Body of pancreas (tissue), 4 donors: ENCODE measurements around the gene FAM234B. TPM values are rescaled to one million over a fixed set of nuclear protein-coding genes. Genes with fewer than 3 reads are reported as not detected.
"Not testable (repeated sequence)": the region's sequence is repeated elsewhere in the genome, so short reads cannot be mapped to it uniquely, and the experiment has no call there.

Experiments used
- ATAC-seq: fragments of 150-250 bp; one replicate; pipeline ENCODE4 v1.9.1; 2016
- DNase-seq, 4 donors: peaks; one replicate each; pipeline ENCODE4 v3.0.0-alpha.2; 2019
- H3K27ac ChIP-seq, 4 donors: fragments of 200-600 bp; sonication (generic); 1 replicate in 3 of 4; 2 replicates in 1 of 4; pipeline versions ENCODE4 v1.5.1 to v1.6.1; 2016 to 2019; ENCODE audit warnings: mild to moderate bottlenecking in 1 of 4, mixed read lengths in 1 of 4, moderate library complexity in 1 of 4
- H3K27me3 ChIP-seq, 2 donors: fragments of 200-600 bp; sonication (generic); one replicate each; pipeline ENCODE4 v1.6.0; 2016; ENCODE audit warnings: mild to moderate bottlenecking in 1 of 2
- H3K36me3 ChIP-seq, 2 donors: fragments of 200-600 bp; sonication (generic); replicated peaks in 1 of 2; 2 replicates each; pipeline ENCODE4 v1.5.1; 2016; ENCODE audit warnings: low read depth in 2 of 2; ENCODE audit not compliant: insufficient read depth in 1 of 2
- H3K4me1 ChIP-seq: fragments of 200-600 bp; sonication (generic); one replicate; pipeline ENCODE4 v1.6.0; 2016
- H3K4me3 ChIP-seq, 2 donors: fragments of 200-600 bp; sonication (generic); 1 replicate in 1 of 2; 2 replicates in 1 of 2; pipeline ENCODE4 v1.5.1; 2016 to 2019
- H3K9me3 ChIP-seq, 3 donors: fragments of 200-600 bp; sonication (generic); 1 replicate in 2 of 3; 2 replicates in 1 of 3; pipeline ENCODE4 v1.5.1; 2016
- POLR2A ChIP-seq, 3 donors: fragments of 450-650 bp; IDR thresholded peaks; one replicate each; pipeline ENCODE4 v1.6.1; 2016; ENCODE audit warnings: antibody characterized with exemption in 3 of 3, mild to moderate bottlenecking in 2 of 3
- WGBS, 2 donors: methylation state at CpG; one replicate each; pipeline ENCODE4 v1.1.5; 2017; 5-methylcytosine and 5-hydroxymethylcytosine counted together
- intact Hi-C: fragments of 100-400 bp; cut with DNase I; formaldehyde crosslinking; loops from one replicate; pipeline ENCODE4 v1.15.1; 2023
- total RNA-seq, 2 donors: library from RNA; depleted of rRNA; stranded (reverse); fragments of >200 nt; gene quantifications; one replicate each; pipeline ENCODE4 v1.1.0, GENCODE V29; 2016
- TF ChIP-seq, protein P1 (sequence below), 7 experiments: fragments of 450-650 bp in 4 of 7; fragments of 200-600 bp in 3 of 7; sonication (generic) in 3 of 7; IDR thresholded peaks; one replicate each; pipeline ENCODE4 v1.5.1; 2016 to 2019; ENCODE audit warnings: antibody characterized with exemption in 7 of 7

Gene FAM234B
- total RNA-seq, 2 donors from 2014 or later, result 8.0 to 9.6 TPM

DNA sequence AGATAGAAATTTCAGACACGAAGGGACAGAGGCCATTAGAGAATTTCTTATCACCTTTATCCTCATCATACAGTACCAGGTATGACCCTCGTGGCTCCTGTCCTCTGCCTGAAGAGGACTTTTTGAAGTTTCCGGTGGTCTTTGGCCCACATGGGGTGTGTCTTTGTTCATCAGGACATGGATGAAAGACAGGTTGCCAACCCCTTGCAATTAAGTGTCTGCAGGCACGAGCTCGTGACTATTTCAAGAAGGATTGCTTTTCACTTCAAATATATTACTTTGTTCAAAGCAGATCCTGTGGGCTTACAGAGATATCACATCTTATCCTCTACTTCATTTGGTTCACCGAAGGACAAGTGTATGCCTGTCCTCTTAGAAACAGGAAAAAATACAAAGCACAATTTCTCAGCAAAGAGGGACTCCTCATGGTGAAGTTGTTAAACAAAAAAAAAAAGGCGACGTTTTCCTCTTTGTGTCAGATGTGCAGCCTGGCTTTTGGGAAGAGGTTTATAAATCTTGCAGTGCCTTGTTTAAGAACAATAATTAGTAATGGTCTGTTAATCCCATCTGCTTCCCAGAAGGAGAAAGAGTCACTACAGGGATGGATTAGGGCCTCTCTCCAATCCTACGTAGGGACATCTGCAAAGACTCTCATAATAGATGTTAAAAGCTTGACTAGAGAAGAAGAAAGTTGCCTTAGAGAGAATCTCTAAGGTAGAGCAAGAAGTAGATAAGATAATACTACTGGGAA lies 13.5 kb upstream of the FAM234B start:
- Histone ChIP-seq H3K27me3 (no peaks in the 10 kb centered on the region), H3K4me1 (no peaks in the 10 kb centered on the region), H3K4me3 (no peak overlapping the region), H3K36me3 (no peaks in the 10 kb centered on the region), H3K9me3 (no peaks in the 10 kb centered on the region), H3K27ac (no peak overlapping the region)
- 73 to 78% methylated on average over 9 of the region's 9 CpGs for WGBS, 2 donors
- no peak for DNase-seq
- TF ChIP-seq, protein P1, sequence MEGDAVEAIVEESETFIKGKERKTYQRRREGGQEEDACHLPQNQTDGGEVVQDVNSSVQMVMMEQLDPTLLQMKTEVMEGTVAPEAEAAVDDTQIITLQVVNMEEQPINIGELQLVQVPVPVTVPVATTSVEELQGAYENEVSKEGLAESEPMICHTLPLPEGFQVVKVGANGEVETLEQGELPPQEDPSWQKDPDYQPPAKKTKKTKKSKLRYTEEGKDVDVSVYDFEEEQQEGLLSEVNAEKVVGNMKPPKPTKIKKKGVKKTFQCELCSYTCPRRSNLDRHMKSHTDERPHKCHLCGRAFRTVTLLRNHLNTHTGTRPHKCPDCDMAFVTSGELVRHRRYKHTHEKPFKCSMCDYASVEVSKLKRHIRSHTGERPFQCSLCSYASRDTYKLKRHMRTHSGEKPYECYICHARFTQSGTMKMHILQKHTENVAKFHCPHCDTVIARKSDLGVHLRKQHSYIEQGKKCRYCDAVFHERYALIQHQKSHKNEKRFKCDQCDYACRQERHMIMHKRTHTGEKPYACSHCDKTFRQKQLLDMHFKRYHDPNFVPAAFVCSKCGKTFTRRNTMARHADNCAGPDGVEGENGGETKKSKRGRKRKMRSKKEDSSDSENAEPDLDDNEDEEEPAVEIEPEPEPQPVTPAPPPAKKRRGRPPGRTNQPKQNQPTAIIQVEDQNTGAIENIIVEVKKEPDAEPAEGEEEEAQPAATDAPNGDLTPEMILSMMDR (IDR thresholded peaks at IDR 0.05), result no peak
- no peak for TF ChIP-seq POLR2A (IDR thresholded peaks at IDR 0.05)
- intact Hi-C loops, result no loop called here
- no peak for ATAC-seq

DNA sequence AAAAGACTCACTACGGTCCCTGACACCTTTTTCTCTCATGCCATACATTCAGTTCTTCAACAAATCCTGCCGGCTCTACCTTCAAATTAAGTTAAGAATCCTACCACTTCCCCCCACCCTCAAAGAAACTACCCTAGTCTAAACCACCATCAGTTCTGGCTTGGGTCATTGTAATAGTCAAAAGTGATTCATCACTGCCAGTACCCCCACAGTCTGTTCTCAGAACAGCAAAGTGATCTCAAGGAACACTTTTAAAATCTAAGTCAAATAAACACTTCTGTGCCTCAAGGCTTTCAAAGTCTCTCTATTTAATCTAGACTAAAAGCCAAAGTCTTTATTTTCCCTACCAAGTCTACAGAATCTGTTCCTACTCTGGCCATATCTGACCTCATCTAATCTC lies 12.0 kb upstream of the FAM234B start:
- Histone ChIP-seq H3K27me3 (no peaks in the 10 kb centered on the region), H3K27ac (no peak overlapping the region), H3K4me1 (no peaks in the 10 kb centered on the region), H3K36me3 (no peaks in the 10 kb centered on the region), H3K4me3 (no peak overlapping the region), H3K9me3 (no peaks in the 10 kb centered on the region)
- ATAC-seq (no peak), DNase-seq (no peak)
- intact Hi-C loops, result no loop called here
- WGBS, 2 donors, result 89 to 95% methylated on average over 2 of the region's 2 CpGs
- TF ChIP-seq, protein P1 (IDR thresholded peaks at IDR 0.05), result no peak
- TF ChIP-seq POLR2A (IDR thresholded peaks at IDR 0.05), result no peak

DNA sequence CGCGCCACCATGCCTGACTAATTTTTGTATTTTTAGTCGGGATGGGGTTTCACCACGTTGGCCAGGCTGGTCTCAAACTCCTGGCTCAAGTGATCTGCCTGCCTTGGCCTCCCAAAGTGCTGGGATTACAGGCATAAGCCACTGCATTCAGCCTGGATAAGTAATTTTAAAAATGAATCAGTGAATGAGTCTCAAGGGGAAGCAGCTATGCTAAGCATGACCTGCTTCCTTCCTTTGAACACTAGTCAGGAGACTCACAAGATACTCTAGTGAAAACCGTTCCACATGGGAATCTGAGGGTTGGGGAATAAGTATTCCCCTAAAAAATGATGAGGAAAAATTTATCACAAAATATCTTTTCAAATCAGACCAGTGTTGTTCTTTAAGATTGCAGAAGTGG lies 10.7 kb upstream of the FAM234B start:
- H3K9me3 ChIP-seq, result no peaks in the 10 kb centered on the region
- H3K27me3 ChIP-seq, result no peaks in the 10 kb centered on the region
- 79 to 81% methylated on average over 5 of the region's 5 CpGs for WGBS, 2 donors
- no peak for TF ChIP-seq POLR2A (IDR thresholded peaks at IDR 0.05)
- TF ChIP-seq, protein P1 (IDR thresholded peaks at IDR 0.05), result no peak
- H3K4me3 ChIP-seq, result no peak overlapping the region
- H3K36me3 ChIP-seq, result no peaks in the 10 kb centered on the region
- no peaks in the 10 kb centered on the region for H3K4me1 ChIP-seq
- intact Hi-C loops, result no loop called here
- no peak overlapping the region for H3K27ac ChIP-seq
- ATAC-seq (no peak), DNase-seq (no peak)

DNA sequence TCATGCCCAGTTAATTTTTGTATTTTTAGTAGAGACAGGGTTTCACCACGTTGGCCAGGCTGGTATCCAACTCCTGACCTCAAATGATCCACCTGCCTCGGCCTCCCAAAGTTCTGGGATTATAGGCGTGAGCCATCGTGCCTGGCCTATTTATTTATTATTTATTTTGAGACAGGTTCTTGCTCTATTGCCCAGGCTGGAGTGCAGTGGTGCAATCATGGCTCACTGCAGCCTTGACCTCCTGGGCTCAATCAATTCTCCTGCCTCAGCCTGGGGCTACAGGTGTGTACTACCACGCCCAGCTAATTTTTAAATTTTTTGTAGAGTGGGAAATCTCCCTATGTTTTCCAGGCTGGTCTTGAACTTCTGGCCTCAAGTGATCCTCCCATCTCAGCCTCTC lies 8.8 kb upstream of the FAM234B start:
- H3K4me3 ChIP-seq, intact Hi-C loops, H3K4me1 ChIP-seq, H3K27me3 ChIP-seq, H3K9me3 ChIP-seq, H3K27ac ChIP-seq, H3K36me3 ChIP-seq, ATAC-seq, DNase-seq: not testable (repeated sequence)
- WGBS, 2 donors, result 79 to 81% methylated on average over 5 of the region's 5 CpGs

DNA sequence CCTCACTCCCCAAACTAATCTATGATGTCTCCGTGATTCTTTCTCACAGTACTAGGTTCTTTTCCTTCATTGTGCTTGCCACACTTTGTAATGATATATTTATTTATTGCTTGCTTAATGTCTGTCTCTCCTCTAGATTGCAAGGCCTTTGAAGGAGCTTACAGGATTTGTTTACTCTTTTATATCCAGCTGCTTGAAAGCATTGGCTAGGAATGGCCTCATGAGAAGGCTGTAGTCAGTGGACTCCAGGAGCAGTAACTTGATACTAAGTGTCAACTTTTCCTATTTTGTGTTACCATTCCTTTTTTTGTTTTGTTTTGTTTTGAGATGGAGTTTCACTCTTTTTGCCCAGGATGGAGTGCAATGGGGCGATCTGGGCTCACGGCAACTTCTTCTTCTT lies 7.3 kb upstream of the FAM234B start:
- intact Hi-C loops, result no loop called here
- WGBS, 2 donors, result 96 to 99% methylated on average over 3 of the region's 3 CpGs
- H3K4me3 ChIP-seq, result no peak overlapping the region
- DNase-seq, result no peak
- H3K36me3 ChIP-seq, result no peaks in the 10 kb centered on the region
- no peaks in the 10 kb centered on the region for H3K9me3 ChIP-seq
- no peak overlapping the region for H3K27ac ChIP-seq
- TF ChIP-seq, protein P1 (IDR thresholded peaks at IDR 0.05), result no peak
- no peak for TF ChIP-seq POLR2A (IDR thresholded peaks at IDR 0.05)
- no peaks in the 10 kb centered on the region for H3K27me3 ChIP-seq
- ATAC-seq, result no peak
- no peaks in the 10 kb centered on the region for H3K4me1 ChIP-seq
